Measurements from ENCODE around the gene PHACTR4. TPM values are rescaled to one million over a fixed set of nuclear protein-coding genes. Genes with fewer than 3 reads are reported as not detected.

The PHACTR4 gene
- total and polyA plus RNA-seq, 9 donors: 20.1 to 50.8 (median 31.8) TPM

- Histone ChIP-seq H3K4me1 (ENCODE audit: insufficient read depth) (peaks cover 6% of the 10 kb centered on the region), H3K4me3 (no peak overlapping the region), H3K27me3 (no peaks in the 10 kb centered on the region), H3K36me3 (no peaks in the 10 kb centered on the region), H3K9me3 (no peaks in the 10 kb centered on the region), H3K27ac (no peak overlapping the region)
- WGBS, 3 donors: 17 to 23% (median 18%) methylated on average over 4 of the region's 4 CpGs
- TF ChIP-seq EP300 (IDR thresholded peaks at IDR 0.05) (no peak), CTCF (IDR thresholded peaks at IDR 0.05) (no peak), POLR2A (IDR thresholded peaks at IDR 0.05) (no peak)
- intact Hi-C loops (cut with DNase I): no loop called here
- no peak for DNase-seq
These were observed 25.6 kb downstream of the PHACTR4 start for GRCh38 chr1:28395181-28395580.

- no peaks in the 10 kb centered on the region for H3K9me3 ChIP-seq
- intact Hi-C loops (cut with DNase I): loop anchor here in 2 of 4 donors (10.0 kb wide), 2 partner anchors 113 to 203 kb away; no protein-coding TSS in a partner anchor
- TF ChIP-seq POLR2A (IDR thresholded peaks at IDR 0.05) (no peak), CTCF (IDR thresholded peaks at IDR 0.05) (no peak), EP300 (IDR thresholded peaks at IDR 0.05) (no peak)
- no peak overlapping the region for H3K27ac ChIP-seq
- H3K36me3 ChIP-seq: no peaks in the 10 kb centered on the region
- 52 to 70% (median 67%) methylated on average over 1 of the region's 1 CpG for WGBS, 3 donors
- peaks cover 2% of the 10 kb centered on the region for H3K4me1 ChIP-seq (ENCODE audit: insufficient read depth)
- no peak for DNase-seq
- no peak overlapping the region for H3K4me3 ChIP-seq
- no peaks in the 10 kb centered on the region for H3K27me3 ChIP-seq
These were observed 32.2 kb downstream of the PHACTR4 start for GRCh38 chr1:28401760-28402159.

- Histone ChIP-seq H3K4me3 (no peak overlapping the region), H3K4me1 (ENCODE audit: insufficient read depth) (no peaks in the 10 kb centered on the region), H3K27ac (no peak overlapping the region), H3K27me3 (no peaks in the 10 kb centered on the region), H3K9me3 (no peaks in the 10 kb centered on the region), H3K36me3 (no peaks in the 10 kb centered on the region)
- no peak for DNase-seq
- WGBS, 3 donors: 79 to 86% (median 82%) methylated on average over 1 of the region's 1 CpG
- intact Hi-C loops (cut with DNase I): loop anchor here in 2 of 4 donors (10.0 kb wide), 2 partner anchors 106 to 196 kb away; no protein-coding TSS in a partner anchor
- TF ChIP-seq EP300 (IDR thresholded peaks at IDR 0.05) (no peak), POLR2A (IDR thresholded peaks at IDR 0.05) (no peak), CTCF (IDR thresholded peaks at IDR 0.05) (no peak)
These were observed 39.5 kb downstream of the PHACTR4 start for GRCh38 chr1:28409090-28409489.

- intact Hi-C loops (cut with DNase I): no loop called here
- Histone ChIP-seq H3K36me3 (no peaks in the 10 kb centered on the region), H3K9me3 (no peaks in the 10 kb centered on the region), H3K4me3 (no peak overlapping the region), H3K27ac (no peak overlapping the region), H3K27me3 (no peaks in the 10 kb centered on the region), H3K4me1 (ENCODE audit: insufficient read depth) (peaks cover 3% of the 10 kb centered on the region)
- no peak for DNase-seq
- 90 to 93% (median 91%) methylated on average over 5 of the region's 5 CpGs for WGBS, 3 donors
- TF ChIP-seq POLR2A (IDR thresholded peaks at IDR 0.05): no peak
- no peak for TF ChIP-seq CTCF (IDR thresholded peaks at IDR 0.05)
- no peak for TF ChIP-seq EP300 (IDR thresholded peaks at IDR 0.05)
These were observed 42.1 kb downstream of the PHACTR4 start for GRCh38 chr1:28411656-28412055.

Data from ovary (tissue), 9 donors.